SJSA1 (cell line): ENCODE measurements around the gene GCK. TPM values are rescaled to one million over a fixed set of nuclear protein-coding genes. Genes with fewer than 3 reads are reported as not detected.
"Not testable (repeated sequence)": the region's sequence is repeated elsewhere in the genome, so short reads cannot be mapped to it uniquely, and the experiment has no call there.

Experiments used
- DNase-seq, 2 experiments: peaks; one replicate each; pipeline ENCODE4 v3.0.0-alpha.2; 2015 to 2020; ENCODE audit warnings: low spot score in 2 of 2, low read depth in 1 of 2
- H3K27ac ChIP-seq: fragments of 250-450 bp; sonication (Bioruptor Pico); 2 replicates; pipeline ENCODE4 v1.5.1; 2020; ENCODE audit warnings: mild to moderate bottlenecking, moderate library complexity
- H3K27me3 ChIP-seq: fragments of 250-450 bp; sonication (Bioruptor Pico); replicated peaks from 2 replicates; pipeline ENCODE4 v1.5.1; 2020; ENCODE audit warnings: mild to moderate bottlenecking, moderate library complexity
- H3K36me3 ChIP-seq: fragments of 250-450 bp; sonication (Bioruptor Pico); 2 replicates; pipeline ENCODE4 v1.5.1; 2020; ENCODE audit warnings: mild to moderate bottlenecking
- H3K4me1 ChIP-seq: fragments of 250-450 bp; sonication (Bioruptor Pico); replicated peaks from 2 replicates; pipeline ENCODE4 v1.6.1; 2021; ENCODE audit warnings: mild to moderate bottlenecking
- H3K4me3 ChIP-seq: fragments of 250-450 bp; sonication (Bioruptor Pico); 2 replicates; pipeline ENCODE4 v1.5.1; 2020; ENCODE audit warnings: mild to moderate bottlenecking
- H3K9me3 ChIP-seq: fragments of 250-450 bp; sonication (Bioruptor Pico); replicated peaks from 2 replicates; pipeline ENCODE4 v1.5.1; 2020; ENCODE audit warnings: mild to moderate bottlenecking
- total RNA-seq: library from RNA; depleted of rRNA; stranded (reverse); fragments of >200 nt; shearing (Covaris generic); gene quantifications from 2 replicates; pipeline ENCODE4 v1.2.3, GENCODE V29; 2014

GCK gene
- total RNA-seq, 1 experiment from 2014 or later = 0.13 TPM

DNA sequence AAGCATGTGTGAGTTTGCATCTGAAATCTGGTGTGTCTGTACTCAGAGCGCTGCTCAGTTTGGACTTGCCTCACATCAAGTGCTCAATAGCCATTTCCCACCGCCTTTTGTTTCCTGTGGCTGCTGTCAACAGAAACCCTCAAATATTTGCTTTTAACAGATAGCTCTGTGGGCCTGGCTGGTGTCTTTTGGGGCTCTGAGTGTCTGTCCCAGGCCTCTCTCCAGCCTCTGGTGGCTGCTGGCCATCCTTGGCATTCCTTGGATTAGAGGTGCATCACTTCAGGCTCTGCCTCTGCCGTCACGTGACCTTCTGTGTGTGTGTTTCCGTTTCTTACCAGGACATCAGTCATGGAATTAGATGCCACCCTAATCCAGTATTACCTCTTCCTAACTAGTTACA lies 20.9 kb upstream of the GCK start:
- DNase-seq = no peak
- H3K4me3 ChIP-seq = no peak overlapping the region
- H3K27ac ChIP-seq = no peak overlapping the region
- no peaks in the 10 kb centered on the region for H3K27me3 ChIP-seq
- H3K4me1 ChIP-seq = no peaks in the 10 kb centered on the region
- peaks cover 93% of the 10 kb centered on the region for H3K36me3 ChIP-seq
- H3K9me3 ChIP-seq = no peaks in the 10 kb centered on the region

DNA sequence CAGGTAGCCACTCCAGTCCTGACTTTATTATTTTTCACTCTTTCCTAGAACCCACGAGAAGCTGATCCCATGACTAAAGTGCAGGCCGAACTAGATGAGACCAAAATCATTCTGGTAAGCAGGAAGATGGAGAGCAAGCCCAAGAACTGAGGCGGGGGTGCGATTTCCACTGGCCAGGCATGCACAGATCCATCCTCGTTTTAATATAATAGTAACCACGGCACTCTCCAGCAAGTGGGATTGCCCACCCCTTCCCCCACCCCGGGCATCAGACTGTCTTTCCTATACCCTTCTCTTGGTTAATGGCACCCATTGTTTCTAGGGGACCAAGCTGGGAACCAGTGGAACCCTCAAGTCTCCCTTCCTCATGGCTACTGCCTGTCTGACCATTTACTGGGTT lies 18.8 kb upstream of the GCK start:
- no peak overlapping the region for H3K27ac ChIP-seq
- H3K4me3 ChIP-seq = no peak overlapping the region
- DNase-seq = no peak
- H3K9me3 ChIP-seq = no peaks in the 10 kb centered on the region
- no peaks in the 10 kb centered on the region for H3K4me1 ChIP-seq
- H3K36me3 ChIP-seq = peaks cover 91% of the 10 kb centered on the region
- H3K27me3 ChIP-seq = no peaks in the 10 kb centered on the region

- no peaks in the 10 kb centered on the region for H3K27me3 ChIP-seq
- no peak overlapping the region for H3K4me3 ChIP-seq
- no peaks in the 10 kb centered on the region for H3K9me3 ChIP-seq
- DNase-seq = no peak
- H3K36me3 ChIP-seq = peaks cover 84% of the 10 kb centered on the region
- H3K4me1 ChIP-seq = 0 out of 2 replicates have a peak, but pooled peaks cover 5% of the 10 kb centered on the region
- no peak overlapping the region for H3K27ac ChIP-seq
These were observed 16.8 kb upstream of the GCK start for GRCh38 chr7:44206008-44206407.

DNA sequence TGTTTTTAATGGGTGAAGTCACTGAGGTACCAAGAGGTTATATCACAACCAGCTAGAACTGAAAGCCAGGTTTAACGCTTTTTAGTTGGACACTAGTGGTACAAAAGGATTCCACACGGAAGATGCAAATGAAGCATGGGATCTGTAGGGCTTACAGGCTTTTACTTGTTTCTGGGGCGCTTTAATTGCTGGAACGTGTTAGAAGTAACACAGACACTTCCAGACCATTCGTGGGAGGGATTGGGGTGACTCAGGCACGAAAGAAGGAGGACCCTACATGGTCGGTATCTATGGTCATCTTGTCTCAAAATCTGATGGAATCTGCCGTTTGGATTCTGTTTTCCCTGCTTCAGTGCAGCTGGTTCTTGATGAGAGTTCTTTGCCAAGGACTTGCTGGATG lies 12.6 kb upstream of the GCK start:
- no peak overlapping the region for H3K27ac ChIP-seq

GRCh38 chr7:44200699-44201461 lies 11.6 kb upstream of the GCK start, which contains the start of gene YKT6:
Gene YKT6, plus strand, starts transcription at chr7:44200978. Its CDS starts 158 bp downstream, at chr7:44201136.
- Histone ChIP-seq H3K36me3 (peaks cover 35% of the 10 kb centered on the region), H3K4me1 (0 out of 2 replicates have a peak, but pooled peaks cover 9% of the 10 kb centered on the region), H3K4me3 (peak within 1 kb of the TSS; percentile 92), H3K9me3 (no peaks in the 10 kb centered on the region), H3K27me3 (no peaks in the 10 kb centered on the region), H3K27ac (peak within 1 kb of the TSS; percentile 66; the same call in 1 of the 2 replicates)
- DNase-seq = peak; percentile 84 to 95

More for the DNA sequence above, 12.6 kb upstream of the GCK start:
- Histone ChIP-seq H3K4me1 (0 out of 2 replicates have a peak, but pooled peaks cover 5% of the 10 kb centered on the region), H3K27me3 (no peaks in the 10 kb centered on the region), H3K9me3 (no peaks in the 10 kb centered on the region), H3K4me3 (peak overlapping the region; percentile 92), H3K36me3 (peaks cover 44% of the 10 kb centered on the region)
- no peak for DNase-seq

DNA sequence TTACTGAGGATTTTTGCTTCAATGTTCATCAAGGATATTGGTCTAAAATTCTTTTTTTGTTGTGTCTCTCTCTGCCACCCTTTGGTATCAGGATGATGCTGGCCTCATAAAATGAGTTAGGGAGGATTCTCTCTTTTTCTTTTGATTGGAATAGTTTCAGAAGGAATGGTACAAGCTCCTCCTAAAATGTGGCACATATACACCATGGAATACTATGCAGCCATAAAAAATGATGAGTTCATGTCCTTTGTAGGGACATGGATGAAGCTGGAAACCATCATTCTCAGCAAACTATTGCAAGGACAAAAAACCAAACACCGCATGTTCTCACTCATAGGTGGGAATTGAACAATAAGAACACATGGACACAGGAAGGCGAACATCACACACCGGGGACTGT lies 10.9 kb upstream of the GCK start:
- H3K4me3 ChIP-seq, H3K4me1 ChIP-seq, H3K9me3 ChIP-seq, H3K27me3 ChIP-seq, H3K27ac ChIP-seq, DNase-seq: not testable (repeated sequence)
- H3K36me3 ChIP-seq = peaks cover 28% of the 10 kb centered on the region

DNA sequence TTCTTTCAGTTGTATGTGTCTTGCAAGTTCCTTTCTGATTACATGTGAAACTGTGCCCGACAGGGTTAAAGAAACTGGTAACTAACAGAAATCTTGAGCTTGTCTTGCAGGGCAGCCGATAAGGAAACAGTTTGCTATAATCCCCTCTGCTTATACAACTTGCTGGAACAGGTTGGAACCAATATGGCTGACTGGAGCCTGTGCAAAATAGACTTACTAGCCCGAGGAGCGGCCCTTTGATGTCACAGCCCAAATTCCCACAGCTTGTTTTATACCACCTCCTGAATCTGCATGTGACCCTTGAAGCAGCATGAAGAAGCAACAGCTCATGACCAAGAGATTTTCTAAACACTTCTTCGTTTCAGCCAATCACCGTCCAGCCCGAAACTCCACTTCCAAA lies 8.2 kb upstream of the GCK start:
- H3K4me1 ChIP-seq = 0 out of 2 replicates have a peak, but pooled peaks cover 7% of the 10 kb centered on the region
- no peak overlapping the region for H3K27ac ChIP-seq
- H3K36me3 ChIP-seq = peaks cover 3% of the 10 kb centered on the region
- no peak for DNase-seq
- H3K9me3 ChIP-seq = no peaks in the 10 kb centered on the region
- H3K27me3 ChIP-seq = no peaks in the 10 kb centered on the region
- no peak overlapping the region for H3K4me3 ChIP-seq

- Histone ChIP-seq H3K27me3 (no peaks in the 10 kb centered on the region), H3K27ac (no peak overlapping the region)
- peak in 1 of 2 experiments; percentile 34 for DNase-seq
These were observed 7.2 kb upstream of the GCK start for GRCh38 chr7:44196450-44196872.

GRCh38 chr7:44195889-44196288 lies 6.7 kb upstream of the GCK start:
- Histone ChIP-seq H3K27ac (no peak overlapping the region), H3K4me1 (0 out of 2 replicates have a peak, but pooled peaks cover 3% of the 10 kb centered on the region), H3K9me3 (no peaks in the 10 kb centered on the region), H3K36me3 (peaks cover 1% of the 10 kb centered on the region), H3K27me3 (no peaks in the 10 kb centered on the region; the same call in 1 of the 2 replicates), H3K4me3 (no peak overlapping the region)
- DNase-seq = no peak

More at GRCh38 chr7:44196450-44196872, 7.2 kb upstream of the GCK start:
- Histone ChIP-seq H3K4me3 (no peak overlapping the region), H3K36me3 (peaks cover 3% of the 10 kb centered on the region), H3K9me3 (no peaks in the 10 kb centered on the region), H3K4me1 (0 out of 2 replicates have a peak, but pooled peaks cover 3% of the 10 kb centered on the region)

GRCh38 chr7:44194562-44195145 lies 5.4 kb upstream of the GCK start:
- Histone ChIP-seq H3K27me3 (no peaks in the 10 kb centered on the region; the same call in 1 of the 2 replicates), H3K9me3 (no peaks in the 10 kb centered on the region), H3K4me3 (no peak overlapping the region), H3K36me3 (no peaks in the 10 kb centered on the region), H3K4me1 (0 out of 2 replicates have a peak, but pooled peaks cover 3% of the 10 kb centered on the region), H3K27ac (no peak overlapping the region)
- no peak for DNase-seq

DNA sequence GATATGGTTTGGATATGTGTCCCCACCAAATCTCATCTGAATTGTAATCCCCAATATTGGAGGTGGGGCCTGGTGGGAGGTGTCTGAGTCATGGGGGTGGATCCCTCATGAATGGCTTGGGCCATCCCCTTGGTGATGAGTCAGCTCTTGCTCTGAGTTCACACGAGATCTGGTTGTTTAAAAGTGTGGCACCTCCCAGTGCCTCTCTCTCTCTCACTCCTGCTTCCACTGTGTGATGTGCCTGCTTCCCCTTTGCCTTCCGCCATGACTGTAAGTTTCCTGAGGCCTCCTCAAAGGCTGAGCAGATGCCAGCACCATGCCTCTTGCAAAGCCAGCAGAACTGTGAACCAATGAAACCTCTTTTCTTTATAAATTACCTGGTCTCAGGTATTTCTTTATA lies 4.8 kb upstream of the GCK start:
- 0 out of 2 replicates have a peak, but pooled peaks cover 3% of the 10 kb centered on the region for H3K4me1 ChIP-seq
- no peak overlapping the region for H3K27ac ChIP-seq
- no peaks in the 10 kb centered on the region for H3K36me3 ChIP-seq
- no peaks in the 10 kb centered on the region for H3K9me3 ChIP-seq
- H3K4me3 ChIP-seq = no peak overlapping the region
- no peak for DNase-seq
- no peaks in the 10 kb centered on the region; the same call in 1 of the 2 replicates for H3K27me3 ChIP-seq

DNA sequence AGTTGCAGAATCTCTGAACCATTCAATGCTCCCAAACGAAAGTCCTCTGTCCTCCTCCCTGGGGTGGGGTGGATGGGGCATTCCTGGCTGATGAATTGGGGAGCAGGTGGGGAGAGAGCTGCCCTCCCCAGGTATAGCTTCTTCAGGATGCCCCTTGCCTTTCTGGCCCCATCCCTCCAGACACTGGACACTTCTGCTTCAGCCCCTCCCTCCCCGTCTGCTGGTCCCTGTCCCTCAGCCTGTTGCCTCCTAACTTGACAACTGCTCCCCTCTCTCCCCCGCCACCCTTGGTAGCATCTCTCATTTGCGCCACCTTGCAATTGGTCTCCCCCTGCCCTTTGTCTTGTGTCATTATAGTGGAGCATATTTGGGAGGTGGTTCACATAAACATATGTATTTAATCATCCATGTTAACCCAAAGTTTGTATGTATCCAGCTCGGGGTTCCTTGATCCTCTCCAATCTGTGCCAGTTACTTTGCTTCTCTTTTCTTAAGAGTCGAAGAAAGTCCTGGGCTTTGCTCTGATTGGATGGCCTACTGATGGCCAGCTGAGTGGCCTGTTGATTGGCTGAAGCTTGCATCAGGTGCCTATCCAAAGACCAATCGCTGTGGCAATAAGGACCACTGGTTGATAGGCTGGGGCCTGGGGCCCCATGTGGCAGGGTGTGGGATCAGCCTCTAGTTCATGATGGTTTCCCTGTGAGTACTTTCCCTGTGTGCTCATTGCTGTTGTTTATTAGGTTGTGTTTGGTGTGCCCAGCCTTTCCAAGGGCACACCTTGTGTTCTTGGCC lies 4.0 kb upstream of the GCK start:
- Histone ChIP-seq H3K4me1 (peaks cover 4% of the 10 kb centered on the region; the same call in 1 of the 2 replicates), H3K4me3 (no peak overlapping the region), H3K27ac (no peak overlapping the region), H3K9me3 (no peaks in the 10 kb centered on the region), H3K27me3 (no peaks in the 10 kb centered on the region; the same call in 1 of the 2 replicates), H3K36me3 (no peaks in the 10 kb centered on the region)
- DNase-seq = no peak

GRCh38 chr7:44191171-44191570 lies 1.9 kb upstream of the GCK start:
- DNase-seq = no peak

More at GRCh38 chr7:44191171-44191570, 1.9 kb upstream of the GCK start:
- Histone ChIP-seq H3K36me3 (no peaks in the 10 kb centered on the region), H3K27me3 (no peaks in the 10 kb centered on the region; the same call in 1 of the 2 replicates), H3K4me1 (peaks cover 19% of the 10 kb centered on the region), H3K9me3 (no peaks in the 10 kb centered on the region), H3K27ac (no peak overlapping the region), H3K4me3 (no peak overlapping the region)
